Measurements from ENCODE around the gene SLC7A10.

SLC7A10 gene

DNA sequence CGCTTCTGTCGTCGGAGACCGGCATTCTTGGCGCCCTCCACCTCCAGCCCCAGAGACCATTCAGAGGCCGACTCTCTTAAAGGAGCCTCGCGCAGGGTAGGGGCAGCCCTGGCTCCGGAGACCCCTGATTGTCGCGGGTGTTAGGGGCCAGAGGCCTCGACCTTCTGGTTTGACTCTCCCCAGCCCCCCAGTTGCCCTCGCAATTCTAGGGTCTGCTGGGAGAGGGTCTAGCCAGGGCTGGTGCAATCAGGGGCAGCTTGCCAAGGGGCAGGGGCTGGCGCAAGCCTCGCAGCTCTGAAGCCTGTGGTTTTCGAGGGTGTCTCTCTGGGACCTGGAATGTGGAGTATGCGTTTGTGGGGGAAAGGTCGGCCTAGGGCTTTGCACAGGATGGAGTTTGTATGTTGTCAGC, 1.6 kb upstream of the SLC7A10 start:
- TF ChIP-seq, protein P1, sequence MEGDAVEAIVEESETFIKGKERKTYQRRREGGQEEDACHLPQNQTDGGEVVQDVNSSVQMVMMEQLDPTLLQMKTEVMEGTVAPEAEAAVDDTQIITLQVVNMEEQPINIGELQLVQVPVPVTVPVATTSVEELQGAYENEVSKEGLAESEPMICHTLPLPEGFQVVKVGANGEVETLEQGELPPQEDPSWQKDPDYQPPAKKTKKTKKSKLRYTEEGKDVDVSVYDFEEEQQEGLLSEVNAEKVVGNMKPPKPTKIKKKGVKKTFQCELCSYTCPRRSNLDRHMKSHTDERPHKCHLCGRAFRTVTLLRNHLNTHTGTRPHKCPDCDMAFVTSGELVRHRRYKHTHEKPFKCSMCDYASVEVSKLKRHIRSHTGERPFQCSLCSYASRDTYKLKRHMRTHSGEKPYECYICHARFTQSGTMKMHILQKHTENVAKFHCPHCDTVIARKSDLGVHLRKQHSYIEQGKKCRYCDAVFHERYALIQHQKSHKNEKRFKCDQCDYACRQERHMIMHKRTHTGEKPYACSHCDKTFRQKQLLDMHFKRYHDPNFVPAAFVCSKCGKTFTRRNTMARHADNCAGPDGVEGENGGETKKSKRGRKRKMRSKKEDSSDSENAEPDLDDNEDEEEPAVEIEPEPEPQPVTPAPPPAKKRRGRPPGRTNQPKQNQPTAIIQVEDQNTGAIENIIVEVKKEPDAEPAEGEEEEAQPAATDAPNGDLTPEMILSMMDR (IDR thresholded peaks at IDR 0.05) = no peak

- TF ChIP-seq, protein P1 (IDR thresholded peaks at IDR 0.05) = no peak
Measured at GRCh38 chr19:33226550-33227241, 1.0 kb upstream of the SLC7A10 start.

DNA sequence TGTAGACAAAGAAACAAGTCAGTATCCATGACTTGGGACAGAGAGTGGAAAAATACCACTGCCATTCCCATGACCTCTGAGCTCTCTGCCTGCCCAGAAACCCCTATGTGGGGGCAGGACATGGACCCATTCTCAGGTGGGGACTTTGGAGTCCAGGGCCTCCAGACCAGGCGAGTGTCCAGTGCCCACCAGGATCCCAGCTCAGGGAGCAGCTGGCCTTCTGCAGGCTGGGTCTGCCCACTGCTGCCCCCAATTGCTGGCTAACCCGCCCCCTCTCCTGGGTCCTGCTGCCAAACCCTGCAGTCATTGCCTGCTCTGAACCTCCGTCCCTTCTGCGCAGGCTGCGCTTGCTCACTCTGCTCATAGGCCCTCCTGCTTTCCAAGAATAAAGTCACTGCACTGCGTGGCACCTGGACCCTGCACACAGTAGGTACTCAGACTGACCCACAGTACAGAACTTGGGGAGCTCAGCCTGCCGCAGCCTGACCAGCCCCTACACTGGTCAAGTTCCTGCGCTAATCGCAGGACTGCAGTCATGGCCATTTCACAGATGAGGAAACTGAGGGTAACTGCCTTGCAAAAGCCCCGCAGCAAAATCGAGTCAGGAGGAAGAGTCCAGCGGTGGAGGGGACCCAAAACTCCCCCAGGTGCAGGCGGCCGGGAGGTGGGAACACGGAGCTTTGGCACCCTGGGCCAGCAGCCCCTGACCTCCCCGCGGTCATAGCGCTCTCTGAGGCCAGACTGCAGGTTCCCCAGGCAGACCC, 774 bp downstream of the SLC7A10 start:
- TF ChIP-seq, protein P1 (IDR thresholded peaks at IDR 0.05) = no peak

DNA sequence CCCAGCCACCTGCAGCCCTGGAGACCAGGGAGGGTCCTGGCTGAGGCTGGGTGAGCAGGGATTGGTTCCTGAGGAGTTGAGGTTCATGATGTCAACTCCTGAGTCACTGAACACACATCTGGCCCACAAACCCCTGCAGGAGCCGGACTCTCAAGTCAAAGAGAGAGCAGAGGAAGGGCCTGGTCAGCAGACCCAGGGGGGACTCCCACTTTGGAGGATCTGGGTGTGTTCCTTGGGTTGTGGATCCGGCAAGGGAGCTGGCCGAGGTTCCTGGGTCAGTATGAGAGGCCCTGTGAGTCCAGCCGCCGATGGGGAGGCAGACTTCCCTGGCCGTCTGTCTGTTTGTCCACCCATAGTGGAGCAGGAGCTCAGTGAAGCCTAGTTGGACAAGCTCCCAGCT, 4.0 kb downstream of the SLC7A10 start:
- TF ChIP-seq, protein P1 (IDR thresholded peaks at IDR 0.05) = no peak

DNA sequence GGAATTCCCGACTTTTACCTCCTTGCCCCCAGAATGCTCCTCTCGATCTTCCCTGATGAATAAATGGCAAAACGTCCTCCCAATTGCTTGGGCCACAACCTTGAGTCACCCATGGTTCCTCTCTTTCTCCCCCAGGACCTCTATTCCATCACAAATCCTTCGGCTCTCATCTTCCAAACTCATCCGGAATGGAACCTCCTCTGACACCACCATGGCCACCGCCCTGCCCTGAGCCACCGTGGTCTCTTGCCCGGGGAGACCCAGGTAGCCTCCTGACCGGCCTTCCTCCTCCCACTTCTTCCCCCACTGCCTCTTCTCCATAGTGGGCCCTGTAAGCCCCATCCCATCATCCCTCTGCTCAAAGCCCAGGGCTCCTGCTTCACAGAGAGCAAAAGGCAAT, 4.9 kb downstream of the SLC7A10 start:
- TF ChIP-seq, protein P1 (IDR thresholded peaks at IDR 0.05) = no peak

- TF ChIP-seq, protein P1 (IDR thresholded peaks at IDR 0.05) = no peak
Measured at GRCh38 chr19:33220115-33220514, 5.5 kb downstream of the SLC7A10 start.

DNA sequence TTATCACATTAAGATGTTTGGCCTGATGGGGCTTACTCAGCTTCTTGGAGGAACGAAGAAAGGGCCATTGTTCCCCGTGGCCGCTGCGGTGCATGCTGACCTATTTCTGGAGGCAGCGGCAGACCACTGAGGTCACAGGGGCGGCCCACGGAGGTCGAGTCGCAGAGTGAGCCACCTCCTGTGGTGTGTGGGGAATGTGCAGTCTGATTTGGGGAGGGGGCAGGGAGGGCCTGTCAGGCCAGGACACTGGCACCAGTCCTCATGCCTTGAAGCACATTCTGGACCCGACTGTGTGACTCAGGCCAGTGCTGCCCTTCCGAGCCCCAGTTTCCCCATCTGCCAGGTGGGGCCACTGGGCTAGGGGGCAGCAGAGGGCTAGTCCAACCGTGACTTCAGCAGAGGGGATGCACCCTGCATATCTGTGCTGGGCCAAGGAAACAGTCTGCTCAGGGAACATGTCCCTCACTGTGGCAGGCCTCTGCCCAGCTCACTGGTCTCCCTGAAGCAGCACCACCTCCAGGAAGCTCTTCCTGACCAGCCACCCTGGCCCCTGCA, 6.3 kb downstream of the SLC7A10 start:
- TF ChIP-seq, protein P1 (IDR thresholded peaks at IDR 0.05) = no peak; the same call in 1 of the 2 replicates
